Neural cell (in vitro differentiated cells): Measurements from ENCODE around the gene POLR1E. TPM values are rescaled to one million over a fixed set of nuclear protein-coding genes. Genes with fewer than 3 reads are reported as not detected.

Experiments
- H2AFZ ChIP-seq: fragments of 200-600, 300-800 bp; sonication (generic), shearing (Covaris generic); 2 replicates; pipeline ENCODE4 v1.6.0; 2014; ENCODE audit warnings: low read depth, mild to moderate bottlenecking, antibody characterized with exemption, low read length, moderate library complexity
- H3F3A ChIP-seq: fragments of 200-600 bp; shearing (Covaris generic); 2 replicates; pipeline ENCODE4 v1.6.1; 2016; ENCODE audit warnings: mild to moderate bottlenecking, moderate library complexity, mixed read lengths, antibody characterized with exemption, low read length; ENCODE audit not compliant: insufficient read depth, poor library complexity, severe bottlenecking
- H3K27ac ChIP-seq: fragments of 200-600, 300-800 bp; sonication (generic), shearing (Covaris generic); 2 replicates; pipeline ENCODE4 v1.5.1; 2014; ENCODE audit warnings: mild to moderate bottlenecking, low read length, moderate library complexity
- H3K27me3 ChIP-seq: fragments of 300-800, 200-600 bp; sonication (generic), shearing (Covaris generic); 2 replicates; pipeline ENCODE4 v1.6.0; 2014; ENCODE audit warnings: mild to moderate bottlenecking, low read depth, low read length, moderate library complexity; ENCODE audit not compliant: insufficient read depth
- H3K36me3 ChIP-seq: fragments of 300-800, 200-600 bp; sonication (generic), shearing (Covaris generic); 2 replicates; pipeline ENCODE4 v1.5.1; 2014; ENCODE audit warnings: mild to moderate bottlenecking, antibody characterized with exemption, low read length, moderate library complexity; ENCODE audit not compliant: insufficient read depth
- H3K4me2 ChIP-seq: fragments of 300-800, 200-600 bp; sonication (generic), shearing (Covaris generic); 2 replicates; pipeline ENCODE4 v1.6.0; 2014; ENCODE audit warnings: mild to moderate bottlenecking, low read length
- H3K4me3 ChIP-seq: fragments of 300-800, 200-600 bp; sonication (generic), shearing (Covaris generic); 2 replicates; pipeline ENCODE4 v1.5.1; 2014; ENCODE audit warnings: mild to moderate bottlenecking, low read length, moderate library complexity
- H3K79me2 ChIP-seq: fragments of 200-600 bp; shearing (Covaris generic); replicated peaks from 2 replicates; pipeline ENCODE4 v1.6.0; 2014; ENCODE audit warnings: mild to moderate bottlenecking, low read length, moderate library complexity; ENCODE audit not compliant: insufficient read depth
- H3K9ac ChIP-seq: fragments of 300-800, 200-600 bp; sonication (generic), shearing (Covaris generic); 2 replicates; pipeline ENCODE4 v1.6.1; 2016; ENCODE audit warnings: mild to moderate bottlenecking, low read length, mixed read lengths
- H3K9me2 ChIP-seq: fragments of 200-600 bp; shearing (Covaris generic); 2 replicates; pipeline ENCODE4 v1.6.1; 2016; ENCODE audit warnings: mild to moderate bottlenecking, low read length, mixed read lengths; ENCODE audit not compliant: insufficient read depth
- H3K9me3 ChIP-seq: fragments of 200-600, 300-800 bp; sonication (generic), shearing (Covaris generic); 2 replicates; pipeline ENCODE4 v1.6.1; 2016; ENCODE audit warnings: mild to moderate bottlenecking, mixed run types, low read length, moderate library complexity, mixed read lengths
- H4K20me1 ChIP-seq: fragments of 200-600 bp; shearing (Covaris generic); 2 replicates; pipeline ENCODE4 v1.6.1; 2016; ENCODE audit warnings: mild to moderate bottlenecking, mixed run types; ENCODE audit not compliant: insufficient read depth
- EP300 ChIP-seq: fragments of 450-650 bp; conservative IDR thresholded peaks from 2 replicates; pipeline ENCODE4 v1.6.1; 2014; ENCODE audit warnings: antibody characterized with exemption, mild to moderate bottlenecking, moderate library complexity; ENCODE audit not compliant: poor library complexity, severe bottlenecking
- EZH2 ChIP-seq: fragments of 200-600, 300-800 bp; shearing (Covaris generic), sonication (generic); IDR thresholded peaks from 2 replicates; pipeline ENCODE4 v1.6.1; 2014; ENCODE audit warnings: antibody characterized with exemption, low read length, borderline replicate concordance, mild to moderate bottlenecking; ENCODE audit not compliant: insufficient read depth, poor library complexity, severe bottlenecking
- MXI1 ChIP-seq: fragments of 450-650 bp; conservative IDR thresholded peaks from 2 replicates; pipeline ENCODE4 v1.6.1; 2014; ENCODE audit warnings: antibody characterized with exemption, mild to moderate bottlenecking; ENCODE audit not compliant: poor library complexity, severe bottlenecking
- POLR2AphosphoS5 ChIP-seq: IDR thresholded peaks from 2 replicates; pipeline ENCODE4 v1.6.1; 2012
- RAD21 ChIP-seq: fragments of 450-650 bp; conservative IDR thresholded peaks from 2 replicates; pipeline ENCODE4 v1.6.1; 2014; ENCODE audit warnings: antibody characterized with exemption, mild to moderate bottlenecking, moderate library complexity
- SMC3 ChIP-seq: fragments of 450-650 bp; conservative IDR thresholded peaks from 2 replicates; pipeline ENCODE4 v1.6.1; 2014; ENCODE audit warnings: antibody characterized with exemption, mild to moderate bottlenecking, moderate library complexity; ENCODE audit not compliant: poor library complexity
- TAF1 ChIP-seq: IDR thresholded peaks from 2 replicates; pipeline ENCODE4 v1.6.1; 2012; ENCODE audit warnings: low read depth
- polyA plus RNA-seq: library from polyadenylated mRNA; depleted of rRNA; stranded (reverse); fragments of >200 nt; gene quantifications from 2 replicates; pipeline ENCODE4 v1.2.3, GENCODE V29; 2014
- TF ChIP-seq, protein P1 (sequence below): fragments of 450-650 bp; IDR thresholded peaks from 2 replicates; pipeline ENCODE4 v1.5.1; 2014; ENCODE audit warnings: antibody characterized with exemption, mild to moderate bottlenecking, moderate library complexity; ENCODE audit not compliant: poor library complexity, severe bottlenecking
- TF ChIP-seq, protein P2 (sequence below): IDR thresholded peaks from 2 replicates; pipeline ENCODE4 v1.6.1; 2012; ENCODE audit warnings: borderline replicate concordance

POLR1E gene
- polyA plus RNA-seq, 1 donor from 2014 or later = 19.1 TPM

DNA sequence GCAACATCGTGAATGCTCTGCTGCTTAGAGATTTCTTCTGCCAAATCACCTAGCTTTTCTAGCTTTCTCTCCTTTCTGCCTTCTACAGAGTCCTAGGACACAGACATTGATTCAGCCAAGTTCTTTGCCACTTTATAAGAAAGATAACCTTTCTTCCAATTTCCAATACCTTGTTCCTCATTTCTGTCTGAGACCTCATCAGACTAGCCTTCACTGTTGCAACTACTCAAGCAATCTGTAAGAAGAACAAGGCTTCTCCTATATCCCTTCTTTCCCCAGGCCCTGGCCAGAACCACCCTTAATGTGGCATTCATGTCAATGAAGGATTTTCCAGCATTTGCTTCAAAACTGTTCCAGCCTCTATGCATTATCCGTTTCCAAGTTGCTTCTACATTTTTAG lies 66.1 kb downstream of the POLR1E start:
- Histone ChIP-seq H4K20me1 (no peaks in the 10 kb centered on the region), H3K9me2 (no peaks in the 10 kb centered on the region), H3K4me2 (no peak overlapping the region), H3K36me3 (no peaks in the 10 kb centered on the region), H3K79me2 (no peaks in the 10 kb centered on the region), H3K9me3 (no peaks in the 10 kb centered on the region), H3F3A (no peaks in the 10 kb centered on the region), H3K27ac (no peak overlapping the region), H3K9ac (no peak overlapping the region), H2AFZ (no peak overlapping the region), H3K27me3 (no peaks in the 10 kb centered on the region), H3K4me3 (no peak overlapping the region)
- TF ChIP-seq, protein P1, sequence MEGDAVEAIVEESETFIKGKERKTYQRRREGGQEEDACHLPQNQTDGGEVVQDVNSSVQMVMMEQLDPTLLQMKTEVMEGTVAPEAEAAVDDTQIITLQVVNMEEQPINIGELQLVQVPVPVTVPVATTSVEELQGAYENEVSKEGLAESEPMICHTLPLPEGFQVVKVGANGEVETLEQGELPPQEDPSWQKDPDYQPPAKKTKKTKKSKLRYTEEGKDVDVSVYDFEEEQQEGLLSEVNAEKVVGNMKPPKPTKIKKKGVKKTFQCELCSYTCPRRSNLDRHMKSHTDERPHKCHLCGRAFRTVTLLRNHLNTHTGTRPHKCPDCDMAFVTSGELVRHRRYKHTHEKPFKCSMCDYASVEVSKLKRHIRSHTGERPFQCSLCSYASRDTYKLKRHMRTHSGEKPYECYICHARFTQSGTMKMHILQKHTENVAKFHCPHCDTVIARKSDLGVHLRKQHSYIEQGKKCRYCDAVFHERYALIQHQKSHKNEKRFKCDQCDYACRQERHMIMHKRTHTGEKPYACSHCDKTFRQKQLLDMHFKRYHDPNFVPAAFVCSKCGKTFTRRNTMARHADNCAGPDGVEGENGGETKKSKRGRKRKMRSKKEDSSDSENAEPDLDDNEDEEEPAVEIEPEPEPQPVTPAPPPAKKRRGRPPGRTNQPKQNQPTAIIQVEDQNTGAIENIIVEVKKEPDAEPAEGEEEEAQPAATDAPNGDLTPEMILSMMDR = no peak
- TF ChIP-seq MXI1 (no peak), EP300 (no peak), SMC3 (no peak), TAF1 (no peak), POLR2AphosphoS5 (no peak), EZH2 (no peak), RAD21 (no peak)
- TF ChIP-seq, protein P2, sequence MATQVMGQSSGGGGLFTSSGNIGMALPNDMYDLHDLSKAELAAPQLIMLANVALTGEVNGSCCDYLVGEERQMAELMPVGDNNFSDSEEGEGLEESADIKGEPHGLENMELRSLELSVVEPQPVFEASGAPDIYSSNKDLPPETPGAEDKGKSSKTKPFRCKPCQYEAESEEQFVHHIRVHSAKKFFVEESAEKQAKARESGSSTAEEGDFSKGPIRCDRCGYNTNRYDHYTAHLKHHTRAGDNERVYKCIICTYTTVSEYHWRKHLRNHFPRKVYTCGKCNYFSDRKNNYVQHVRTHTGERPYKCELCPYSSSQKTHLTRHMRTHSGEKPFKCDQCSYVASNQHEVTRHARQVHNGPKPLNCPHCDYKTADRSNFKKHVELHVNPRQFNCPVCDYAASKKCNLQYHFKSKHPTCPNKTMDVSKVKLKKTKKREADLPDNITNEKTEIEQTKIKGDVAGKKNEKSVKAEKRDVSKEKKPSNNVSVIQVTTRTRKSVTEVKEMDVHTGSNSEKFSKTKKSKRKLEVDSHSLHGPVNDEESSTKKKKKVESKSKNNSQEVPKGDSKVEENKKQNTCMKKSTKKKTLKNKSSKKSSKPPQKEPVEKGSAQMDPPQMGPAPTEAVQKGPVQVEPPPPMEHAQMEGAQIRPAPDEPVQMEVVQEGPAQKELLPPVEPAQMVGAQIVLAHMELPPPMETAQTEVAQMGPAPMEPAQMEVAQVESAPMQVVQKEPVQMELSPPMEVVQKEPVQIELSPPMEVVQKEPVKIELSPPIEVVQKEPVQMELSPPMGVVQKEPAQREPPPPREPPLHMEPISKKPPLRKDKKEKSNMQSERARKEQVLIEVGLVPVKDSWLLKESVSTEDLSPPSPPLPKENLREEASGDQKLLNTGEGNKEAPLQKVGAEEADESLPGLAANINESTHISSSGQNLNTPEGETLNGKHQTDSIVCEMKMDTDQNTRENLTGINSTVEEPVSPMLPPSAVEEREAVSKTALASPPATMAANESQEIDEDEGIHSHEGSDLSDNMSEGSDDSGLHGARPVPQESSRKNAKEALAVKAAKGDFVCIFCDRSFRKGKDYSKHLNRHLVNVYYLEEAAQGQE = no peak

Other genes starting within 250 kb of the POLR1E start
- gene GRHPR, start 63.3 kb upstream of the POLR1E start, polyA plus RNA-seq = 128 and 137 TPM in 2 replicates
- 21.0 and 23.6 TPM in 2 replicates for gene ZBTB5, start 20.5 kb upstream of the POLR1E start, polyA plus RNA-seq
- 13.8 and 16.0 TPM in 2 replicates for gene FBXO10, start 90.4 kb downstream of the POLR1E start, polyA plus RNA-seq
- 239 and 262 TPM in 2 replicates for gene TOMM5, start 106.6 kb downstream of the POLR1E start, polyA plus RNA-seq
- 0.35 and 0.38 TPM in 2 replicates for gene FRMPD1, start 165.0 kb downstream of the POLR1E start, polyA plus RNA-seq